Heart left ventricle (tissue), 16 donors: ENCODE measurements around the gene THOC5. TPM values are rescaled to one million over a fixed set of nuclear protein-coding genes. Genes with fewer than 3 reads are reported as not detected.
A peak's percentile ranks its signal among the peaks of the same experiment; 100 is the strongest.
"Not testable (repeated sequence)": the region's sequence is repeated elsewhere in the genome, so short reads cannot be mapped to it uniquely, and the experiment has no call there.

Experiments used
- ATAC-seq, 4 donors: fragments of 200-7000 bp; cut with Tn5 transposase; one replicate each; pipeline ENCODE4 v1.9.1; 2020 to 2022; ENCODE audit warnings: moderate library complexity in 4 of 4, mild to moderate bottlenecking in 3 of 4, moderate number of reproducible peaks in 1 of 4
- DNase-seq, 5 donors: peaks; one replicate each; pipeline ENCODE4 v3.0.0-alpha.2; 2020
- H3K27ac ChIP-seq, 12 donors: fragments of 200-600 bp; sonication (generic) in 4 of 12; one replicate each; pipeline versions ENCODE4 v1.5.0 to v1.8.0; 2016 to 2022; ENCODE audit warnings: mild to moderate bottlenecking in 2 of 12
- H3K27me3 ChIP-seq, 9 donors: fragments of 200-600 bp; sonication (generic) in 2 of 9; one replicate each; pipeline versions ENCODE4 v1.5.1 to v1.8.0; 2016 to 2022; ENCODE audit warnings: mild to moderate bottlenecking in 3 of 9
- H3K36me3 ChIP-seq, 9 donors: fragments of 200-600 bp; sonication (generic) in 2 of 9; one replicate each; pipeline versions ENCODE4 v1.5.0 to v1.8.0; 2018 to 2022; ENCODE audit warnings: mild to moderate bottlenecking in 2 of 9
- H3K4me1 ChIP-seq, 12 donors: fragments of 200-600 bp; sonication (generic) in 4 of 12; one replicate each; pipeline versions ENCODE4 v1.5.0 to v1.8.0; 2016 to 2022; ENCODE audit warnings: mild to moderate bottlenecking in 3 of 12
- H3K4me3 ChIP-seq, 12 donors: fragments of 200-600 bp; sonication (generic) in 4 of 12; one replicate each; pipeline versions ENCODE4 v1.5.0 to v1.8.0; 2017 to 2022; ENCODE audit warnings: mild to moderate bottlenecking in 9 of 12, moderate library complexity in 4 of 12
- H3K9me3 ChIP-seq, 12 donors: fragments of 200-600 bp; sonication (generic) in 4 of 12; one replicate each; pipeline versions ENCODE4 v1.5.0 to v1.8.0; 2016 to 2022; ENCODE audit warnings: mild to moderate bottlenecking in 1 of 12
- CTCF ChIP-seq, 12 donors: fragments of 200-600 bp; sonication (generic) in 4 of 12; IDR thresholded peaks; one replicate each; pipeline versions ENCODE4 v1.5.0 to v1.8.0; 2018 to 2022; ENCODE audit warnings: antibody characterized with exemption in 12 of 12, mild to moderate bottlenecking in 5 of 12
- POLR2A ChIP-seq, 2 donors: fragments of 450-650 bp; IDR thresholded peaks; one replicate each; pipeline ENCODE4 v1.6.1; 2017; ENCODE audit warnings: antibody characterized with exemption in 2 of 2, mild to moderate bottlenecking in 2 of 2, moderate library complexity in 2 of 2
- WGBS, 4 donors: extraction: QIAGEN DNeasy Blood & Tissue Kit in 2 of 4; methylation state at CpG; one replicate each; pipeline versions ENCODE4 v1.1.5 to v1.1.7; 2013 to 2018; 5-methylcytosine and 5-hydroxymethylcytosine counted together
- intact Hi-C, 10 donors: fragments of 100-400 bp; cut with DNase I; formaldehyde crosslinking; loops; one replicate each; pipeline versions ENCODE4 v1.11.1 to v1.14.2; 2022
- polyA plus RNA-seq, 2 donors: library from polyadenylated mRNA; stranded (reverse); fragments of 200-250 nt; gene quantifications; one replicate each; pipeline ENCODE4 v1.2.3, GENCODE V29; 2013
- total RNA-seq, 9 donors: library from RNA; depleted of rRNA in 2 of 9; stranded (reverse); fragments of >200 nt in 2 of 9; fragmentation: NEBNext Ultra II Directional in 3 of 9; extraction: Animal tissue kit (Norgen Biotek cat#: 25700) in 3 of 9; gene quantifications; one replicate each; pipeline versions ENCODE4 v1.1.0 to v1.2.4, GENCODE V29; 2016 to 2023
- donor health status: ischemic (EF 13 %, LVEDD 7.1; RV severe dilation, severe dysfunction).
- donor health status: healthy with polysubstance abuse.
- donor health status: DM: no; HTN: yes; CAD: no.
- donor health status: DM: no; HTN: no; CAD: no.
- donor health status: ischemic (EF 25% LVEDD 6.9; RV normal size, moderate dysfunction).
- donor health status: ischemic (EF 25% LVEDD 5.7; RV mildly dilated, moderate dysfunction).
- donor health status: healthy.
- donor health status: DM: yes; HTN: yes; CAD: no.
- donor health status: ischemic (EF 35%, LVEDD 5.7; RV mildly dilated, moderate dysfunction).
- donor health status: nonischemic (EF 11% LVEDD 7.7; RV severe dilation, severe dysfunction).
- donor health status: DM: yes; HTN: yes; CAD: no.
- donor health status: PGD.
- donor health status: ischemic (EF 29% LVEDD 5.4; RV normal size, mild dysfunction).
- donor health status: nonischemic (EF 23%, LVEDD 6.1; RV moderate dilation, normal function).

Gene THOC5
- total and polyA plus RNA-seq, 11 donors, result 25.5 to 88.7 (median 40.6) TPM

GRCh38 chr22:29567338-29567737 lies 13.8 kb upstream of the THOC5 start:
- Histone ChIP-seq H3K9me3 (no peaks in the 10 kb centered on the region), H3K36me3 (peaks cover 0 to 49% (median 15%) of the 10 kb centered on the region in 9 donors), H3K27ac (no peak overlapping the region), H3K27me3 (no peaks in the 10 kb centered on the region), H3K4me1 (peaks cover 0 to 10% (median 0%) of the 10 kb centered on the region in 12 donors), H3K4me3 (no peak overlapping the region)
- no peak for DNase-seq
- 75 to 97% (median 79%) methylated on average over 7 of the region's 7 CpGs for WGBS, 4 donors
- ATAC-seq, result no peak
- TF ChIP-seq POLR2A (IDR thresholded peaks at IDR 0.05) (no peak), CTCF (IDR thresholded peaks at IDR 0.05) (no peak)
- intact Hi-C loops, result no loop called here

GRCh38 chr22:29566513-29566912 lies 13.0 kb upstream of the THOC5 start:
- 95 to 98% (median 97%) methylated on average over 7 of the region's 7 CpGs for WGBS, 4 donors
- H3K4me3 ChIP-seq, H3K27ac ChIP-seq, H3K9me3 ChIP-seq, H3K4me1 ChIP-seq, ATAC-seq, intact Hi-C loops, H3K27me3 ChIP-seq: not testable (repeated sequence)
- peaks cover 0 to 57% (median 18%) of the 10 kb centered on the region in 9 donors for H3K36me3 ChIP-seq
- peak in 1 of 5 donors; percentile 1 for DNase-seq

GRCh38 chr22:29563652-29564460 lies 10.3 kb upstream of the THOC5 start:
- no peak overlapping the region for H3K4me3 ChIP-seq
- peaks cover 0 to 10% (median 0%) of the 10 kb centered on the region in 12 donors for H3K4me1 ChIP-seq
- ATAC-seq, result peak; percentile 32 to 90 (median 74)
- H3K9me3 ChIP-seq, result no peaks in the 10 kb centered on the region
- intact Hi-C loops, result no loop called here
- H3K27me3 ChIP-seq, result no peaks in the 10 kb centered on the region
- no peak for TF ChIP-seq CTCF (IDR thresholded peaks at IDR 0.05)
- no peak for TF ChIP-seq POLR2A (IDR thresholded peaks at IDR 0.05)
- peak overlapping the region in 3 of 12 donors; percentile 23 to 77 (median 46) for H3K27ac ChIP-seq
- DNase-seq, result peak in 2 of 5 donors; percentile 12 to 62
- 64 to 77% (median 66%) methylated on average over 6 of the region's 6 CpGs for WGBS, 4 donors
- H3K36me3 ChIP-seq, result peaks cover 0 to 68% (median 17%) of the 10 kb centered on the region in 9 donors

DNA sequence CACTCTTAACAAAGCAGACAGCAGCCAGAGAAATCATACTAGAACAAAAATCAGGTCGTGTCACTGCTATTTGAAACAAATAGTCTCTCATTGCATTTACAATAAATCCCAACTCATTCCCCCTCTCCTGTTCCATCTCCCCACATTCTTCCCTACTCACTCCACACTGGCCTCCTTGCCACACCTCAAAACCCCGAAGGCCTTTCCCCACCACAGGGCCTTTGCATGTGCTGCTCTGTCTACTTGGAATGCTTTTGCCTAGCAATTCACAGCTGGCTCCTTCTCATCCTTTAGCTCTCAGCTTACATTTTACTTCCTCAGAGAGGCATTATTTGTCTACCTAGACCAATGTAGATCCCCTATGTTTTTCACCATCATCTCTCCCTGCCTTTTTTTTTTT lies 6.3 kb upstream of the THOC5 start:
- no peak for ATAC-seq
- DNase-seq, result no peak
- Histone ChIP-seq H3K36me3 (peaks cover 0 to 62% (median 34%) of the 10 kb centered on the region in 9 donors), H3K4me3 (no peak overlapping the region), H3K27me3 (no peaks in the 10 kb centered on the region), H3K9me3 (no peaks in the 10 kb centered on the region), H3K4me1 (peaks cover 0 to 14% (median 0%) of the 10 kb centered on the region in 12 donors), H3K27ac (peak overlapping the region in 1 of 12 donors; percentile 48)
- intact Hi-C loops, result no loop called here
- 92 to 97% (median 96%) methylated on average over 2 of the region's 2 CpGs for WGBS, 4 donors
- no peak for TF ChIP-seq CTCF (IDR thresholded peaks at IDR 0.05)
- TF ChIP-seq POLR2A (IDR thresholded peaks at IDR 0.05), result no peak
